OCI-LY1 (cell line): Measurements from ENCODE around the gene MYBL2.

Experiments used
- H2AFZ ChIP-seq: fragments of 200-600 bp; sonication (generic), shearing (Covaris generic); 2 replicates; pipeline ENCODE4 v1.6.0; 2014; ENCODE audit warnings: antibody characterized with exemption, mild to moderate bottlenecking, low read length
- H3F3A ChIP-seq: fragments of 200-600 bp; sonication (generic), shearing (Covaris generic); 2 replicates; pipeline ENCODE4 v1.6.0; 2014; ENCODE audit warnings: mild to moderate bottlenecking, antibody characterized with exemption, low read length, moderate library complexity; ENCODE audit not compliant: insufficient read depth
- H3K27ac ChIP-seq: fragments of 200-600 bp; sonication (generic); 2 replicates; pipeline ENCODE4 v1.5.1; 2014; ENCODE audit warnings: low read length, mixed run types, mild to moderate bottlenecking, low read depth; ENCODE audit not compliant: poor library complexity, severe bottlenecking
- H3K27me3 ChIP-seq: fragments of 200-600 bp; sonication (generic); 2 replicates; pipeline ENCODE4 v1.6.0; 2014; ENCODE audit warnings: antibody characterized with exemption, mild to moderate bottlenecking, low read length, moderate library complexity; ENCODE audit not compliant: insufficient read depth
- H3K36me3 ChIP-seq: fragments of 200-600 bp; sonication (generic); 2 replicates; pipeline ENCODE4 v1.6.1; 2014; ENCODE audit warnings: mild to moderate bottlenecking, antibody characterized with exemption, low read length, moderate library complexity, mixed read lengths; ENCODE audit not compliant: insufficient read depth
- H3K4me1 ChIP-seq: fragments of 200-600 bp; sonication (generic); 2 replicates; pipeline ENCODE4 v1.5.1; 2014; ENCODE audit warnings: mild to moderate bottlenecking, low read length, moderate library complexity; ENCODE audit not compliant: insufficient read depth, severe bottlenecking
- H3K4me2 ChIP-seq: fragments of 200-600 bp; sonication (generic), shearing (Covaris generic); 2 replicates; pipeline ENCODE4 v1.6.1; 2014; ENCODE audit warnings: low read length
- H3K4me3 ChIP-seq: fragments of 200-600 bp; sonication (generic); 2 replicates; pipeline ENCODE4 v1.5.1; 2014; ENCODE audit warnings: low read length, low read depth, mild to moderate bottlenecking, mixed read lengths; ENCODE audit not compliant: poor library complexity, severe bottlenecking
- H3K79me2 ChIP-seq: fragments of 200-600 bp; shearing (Covaris generic); 2 replicates; pipeline ENCODE4 v1.6.1; 2016; ENCODE audit warnings: mixed run types, low read length, mixed read lengths; ENCODE audit not compliant: insufficient read depth
- H3K9ac ChIP-seq: fragments of 200-600 bp; sonication (generic), shearing (Covaris generic); 2 replicates; pipeline ENCODE4 v1.6.1; 2014; ENCODE audit warnings: mild to moderate bottlenecking, low read length, mixed read lengths
- H3K9me2 ChIP-seq: fragments of 200-600 bp; sonication (generic), shearing (Covaris generic); 2 replicates; pipeline ENCODE4 v1.6.1; 2014; ENCODE audit warnings: low read depth, mild to moderate bottlenecking, low read length, mixed read lengths
- H3K9me3 ChIP-seq: fragments of 200-600 bp; shearing (Covaris generic); 2 replicates; pipeline ENCODE4 v1.6.1; 2014; ENCODE audit warnings: low read length, mixed read lengths
- H4K20me1 ChIP-seq: fragments of 200-600 bp; sonication (generic), shearing (Covaris generic); 2 replicates; pipeline ENCODE4 v1.6.0; 2016; ENCODE audit warnings: mild to moderate bottlenecking, low read length; ENCODE audit not compliant: insufficient read depth
- EZH2 ChIP-seq: fragments of 200-600 bp; sonication (generic), shearing (Covaris generic); IDR thresholded peaks from 2 replicates; pipeline ENCODE4 v1.8.0; 2017; ENCODE audit warnings: borderline replicate concordance, mixed run types, mild to moderate bottlenecking, antibody characterized with exemption, low read length, moderate library complexity, mixed read lengths
- TF ChIP-seq, protein P1 (sequence below): fragments of 200-600 bp; sonication (generic), shearing (Covaris generic); IDR thresholded peaks from 2 replicates; pipeline ENCODE4 v1.5.1; 2017; ENCODE audit warnings: mild to moderate bottlenecking, antibody characterized with exemption, low read length, moderate library complexity, mixed read lengths

Gene MYBL2

DNA sequence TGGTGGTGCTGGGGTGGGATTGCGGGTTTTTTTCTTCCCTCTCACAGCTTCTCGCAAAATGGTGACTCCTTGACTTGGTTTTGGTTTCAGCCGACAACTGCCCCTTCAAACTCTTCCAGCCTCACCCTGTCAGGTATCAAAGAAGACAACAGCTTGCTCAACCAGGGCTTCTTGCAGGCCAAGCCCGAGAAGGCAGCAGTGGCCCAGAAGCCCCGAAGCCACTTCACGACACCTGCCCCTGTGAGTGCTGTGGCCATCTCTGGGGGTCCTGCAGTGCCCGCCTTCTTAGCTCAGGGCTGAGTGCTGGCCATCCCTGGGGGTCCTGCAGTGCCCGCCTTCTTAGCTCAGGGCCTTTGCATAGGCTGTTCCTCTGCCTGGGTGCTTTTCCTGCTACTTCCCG, 48.1 kb downstream of the MYBL2 start:
- no peak overlapping the region for H2AFZ ChIP-seq
- no peaks in the 10 kb centered on the region; the same call in 1 of the 2 replicates for H3F3A ChIP-seq
- no peaks in the 10 kb centered on the region for H3K9me2 ChIP-seq
- no peaks in the 10 kb centered on the region for H3K9me3 ChIP-seq
- H3K79me2 ChIP-seq, result no peaks in the 10 kb centered on the region
- H4K20me1 ChIP-seq, result no peaks in the 10 kb centered on the region
- H3K27ac ChIP-seq, result no peak overlapping the region
- H3K9ac ChIP-seq, result no peak overlapping the region
- no peaks in the 10 kb centered on the region for H3K27me3 ChIP-seq
- H3K4me2 ChIP-seq, result no peak overlapping the region
- H3K36me3 ChIP-seq, result peaks cover 87% of the 10 kb centered on the region
- no peak overlapping the region for H3K4me3 ChIP-seq
- TF ChIP-seq, protein P1, sequence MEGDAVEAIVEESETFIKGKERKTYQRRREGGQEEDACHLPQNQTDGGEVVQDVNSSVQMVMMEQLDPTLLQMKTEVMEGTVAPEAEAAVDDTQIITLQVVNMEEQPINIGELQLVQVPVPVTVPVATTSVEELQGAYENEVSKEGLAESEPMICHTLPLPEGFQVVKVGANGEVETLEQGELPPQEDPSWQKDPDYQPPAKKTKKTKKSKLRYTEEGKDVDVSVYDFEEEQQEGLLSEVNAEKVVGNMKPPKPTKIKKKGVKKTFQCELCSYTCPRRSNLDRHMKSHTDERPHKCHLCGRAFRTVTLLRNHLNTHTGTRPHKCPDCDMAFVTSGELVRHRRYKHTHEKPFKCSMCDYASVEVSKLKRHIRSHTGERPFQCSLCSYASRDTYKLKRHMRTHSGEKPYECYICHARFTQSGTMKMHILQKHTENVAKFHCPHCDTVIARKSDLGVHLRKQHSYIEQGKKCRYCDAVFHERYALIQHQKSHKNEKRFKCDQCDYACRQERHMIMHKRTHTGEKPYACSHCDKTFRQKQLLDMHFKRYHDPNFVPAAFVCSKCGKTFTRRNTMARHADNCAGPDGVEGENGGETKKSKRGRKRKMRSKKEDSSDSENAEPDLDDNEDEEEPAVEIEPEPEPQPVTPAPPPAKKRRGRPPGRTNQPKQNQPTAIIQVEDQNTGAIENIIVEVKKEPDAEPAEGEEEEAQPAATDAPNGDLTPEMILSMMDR, result no peak
- no peak for TF ChIP-seq EZH2
- peaks cover 27% of the 10 kb centered on the region for H3K4me1 ChIP-seq

DNA sequence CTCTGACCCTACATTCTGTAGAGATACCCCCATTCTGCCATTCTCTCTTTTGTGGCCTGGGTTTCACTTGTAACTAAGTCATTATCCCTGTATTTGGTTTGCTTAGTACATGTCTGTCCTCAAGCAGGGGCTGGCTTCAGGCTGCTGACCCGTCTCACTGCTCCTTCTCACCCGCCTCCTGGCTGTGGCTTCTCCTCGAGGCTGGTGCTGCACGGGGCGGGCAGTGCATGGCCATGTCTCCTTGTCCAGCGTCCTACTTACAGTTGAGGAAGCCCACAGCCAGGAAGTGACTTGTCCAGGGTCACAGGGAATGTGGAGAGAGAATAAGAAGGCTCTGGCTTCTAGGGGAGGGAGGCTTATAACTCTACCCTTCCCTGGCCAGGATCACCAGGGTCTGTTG, 48.6 kb downstream of the MYBL2 start:
- no peaks in the 10 kb centered on the region for H3K79me2 ChIP-seq
- H2AFZ ChIP-seq, result no peak overlapping the region
- H3F3A ChIP-seq, result no peaks in the 10 kb centered on the region
- peaks cover 86% of the 10 kb centered on the region for H3K36me3 ChIP-seq
- no peaks in the 10 kb centered on the region for H3K27me3 ChIP-seq
- H3K4me3 ChIP-seq, result no peak overlapping the region
- no peaks in the 10 kb centered on the region for H3K9me2 ChIP-seq
- no peak overlapping the region for H3K27ac ChIP-seq
- no peak overlapping the region for H3K4me2 ChIP-seq
- TF ChIP-seq EZH2, result no peak
- TF ChIP-seq, protein P1, result no peak
- H3K9me3 ChIP-seq, result no peaks in the 10 kb centered on the region
- peaks cover 26% of the 10 kb centered on the region for H3K4me1 ChIP-seq
- H3K9ac ChIP-seq, result no peak overlapping the region
- no peaks in the 10 kb centered on the region for H4K20me1 ChIP-seq

DNA sequence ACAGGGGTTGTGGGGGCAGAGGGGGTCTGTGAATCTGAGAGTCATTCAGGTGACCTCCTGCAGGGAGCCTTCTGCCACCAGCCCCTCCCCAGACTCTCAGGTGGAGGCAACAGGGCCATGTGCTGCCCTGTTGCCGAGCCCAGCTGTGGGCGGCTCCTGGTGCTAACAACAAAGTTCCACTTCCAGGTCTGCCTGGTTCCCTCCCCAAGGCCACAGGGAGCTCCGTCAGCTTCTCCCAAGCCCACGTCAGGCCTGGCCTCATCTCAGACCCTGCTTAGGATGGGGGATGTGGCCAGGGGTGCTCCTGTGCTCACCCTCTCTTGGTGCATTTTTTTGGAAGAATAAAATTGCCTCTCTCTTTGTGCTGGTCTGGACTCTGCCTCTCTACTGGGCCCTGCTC, 49.2 kb downstream of the MYBL2 start:
- Histone ChIP-seq H3K27ac (no peak overlapping the region), H3K79me2 (no peaks in the 10 kb centered on the region), H3K27me3 (no peaks in the 10 kb centered on the region), H3K9me3 (no peaks in the 10 kb centered on the region), H2AFZ (no peak overlapping the region), H3F3A (no peaks in the 10 kb centered on the region), H3K4me1 (peaks cover 26% of the 10 kb centered on the region), H3K9ac (no peak overlapping the region), H3K9me2 (no peaks in the 10 kb centered on the region), H3K4me2 (no peak overlapping the region), H4K20me1 (no peaks in the 10 kb centered on the region), H3K36me3 (peaks cover 82% of the 10 kb centered on the region), H3K4me3 (no peak overlapping the region)
- TF ChIP-seq EZH2, result no peak
- TF ChIP-seq, protein P1, result no peak
